HEK293 (cell line): ENCODE data around the gene SLC48A1.

Experiments
- BCL11A ChIP-seq: fragments of 450-650 bp; formaldehyde crosslinking; IDR thresholded peaks from 2 replicates; pipeline ENCODE4 v1.5.1; 2016; ENCODE audit warnings: low read depth, missing biosample characterization, missing genetic modification characterization
- ZNF302 ChIP-seq: fragments of 450-650 bp; formaldehyde crosslinking; IDR thresholded peaks from 2 replicates; pipeline ENCODE4 v1.5.1; 2016; ENCODE audit warnings: missing biosample characterization, missing genetic modification characterization, low read depth
- ZNF423 ChIP-seq: fragments of 450-650 bp; formaldehyde crosslinking; IDR thresholded peaks from 2 replicates; pipeline ENCODE4 v1.5.1; 2016; ENCODE audit warnings: missing biosample characterization, missing genetic modification characterization
- ZNF670 ChIP-seq: fragments of 450-650 bp; formaldehyde crosslinking; IDR thresholded peaks from 2 replicates; pipeline ENCODE4 v1.5.1; 2016; ENCODE audit warnings: missing biosample characterization, missing genetic modification characterization, low read depth
- TF ChIP-seq, protein P1 (sequence below): fragments of 450-650 bp; formaldehyde crosslinking; IDR thresholded peaks from 2 replicates; pipeline ENCODE4 v1.5.1; 2016; ENCODE audit warnings: missing biosample characterization, missing genetic modification characterization
- TF ChIP-seq, protein P2 (sequence below): fragments of 450-650 bp; formaldehyde crosslinking; IDR thresholded peaks from 2 replicates; pipeline ENCODE4 v1.5.1; 2016; ENCODE audit warnings: missing biosample characterization, missing genetic modification characterization, low read depth
- TF ChIP-seq, protein P3 (sequence below): fragments of 450-650 bp; formaldehyde crosslinking; IDR thresholded peaks from 2 replicates; pipeline ENCODE4 v1.5.1; 2016; ENCODE audit warnings: missing biosample characterization, missing genetic modification characterization
- TF ChIP-seq, protein P4 (sequence below): fragments of 450-650 bp; formaldehyde crosslinking; IDR thresholded peaks from 2 replicates; pipeline ENCODE4 v1.5.1; 2017; ENCODE audit warnings: missing biosample characterization, mild to moderate bottlenecking, missing genetic modification characterization, moderate library complexity
- TF ChIP-seq, protein P5 (sequence below): fragments of 450-650 bp; IDR thresholded peaks from 2 replicates; pipeline ENCODE4 v1.5.1; 2018; ENCODE audit warnings: missing biosample characterization, missing genetic modification characterization
- TF ChIP-seq, protein P6 (sequence below): fragments of 450-650 bp; formaldehyde crosslinking; IDR thresholded peaks from 2 replicates; pipeline ENCODE4 v1.5.1; 2016; ENCODE audit warnings: missing biosample characterization, missing genetic modification characterization
- TF ChIP-seq, protein P7 (sequence below): fragments of 450-650 bp; formaldehyde crosslinking; IDR thresholded peaks from 2 replicates; pipeline ENCODE4 v1.5.1; 2016; ENCODE audit warnings: missing biosample characterization, missing genetic modification characterization, low read depth
- TF ChIP-seq, protein P8 (sequence below): fragments of 450-650 bp; formaldehyde crosslinking; IDR thresholded peaks from 2 replicates; pipeline ENCODE4 v1.5.1; 2016; ENCODE audit warnings: missing biosample characterization, missing genetic modification characterization

DNA sequence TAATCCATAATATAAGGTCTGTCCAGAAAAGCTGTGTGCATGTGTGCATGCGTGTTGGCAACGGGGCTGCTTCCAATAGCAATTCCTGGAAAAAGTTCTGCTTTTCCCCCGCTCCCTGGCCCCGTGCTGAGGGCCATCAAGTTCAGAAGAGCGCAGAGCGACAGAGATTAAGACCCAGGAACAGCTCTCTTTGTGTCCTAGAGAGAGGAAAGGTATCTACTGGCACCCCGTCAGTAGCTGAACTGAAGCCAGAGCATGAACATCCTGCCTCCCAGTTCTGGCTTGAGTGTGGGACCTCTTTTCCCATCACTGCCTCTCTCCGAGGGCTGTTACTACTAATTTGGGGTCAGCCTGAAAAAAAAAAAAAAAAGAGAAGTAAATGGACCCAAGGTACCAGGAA, 31.1 kb downstream of the SLC48A1 start:
- TF ChIP-seq, protein P1, sequence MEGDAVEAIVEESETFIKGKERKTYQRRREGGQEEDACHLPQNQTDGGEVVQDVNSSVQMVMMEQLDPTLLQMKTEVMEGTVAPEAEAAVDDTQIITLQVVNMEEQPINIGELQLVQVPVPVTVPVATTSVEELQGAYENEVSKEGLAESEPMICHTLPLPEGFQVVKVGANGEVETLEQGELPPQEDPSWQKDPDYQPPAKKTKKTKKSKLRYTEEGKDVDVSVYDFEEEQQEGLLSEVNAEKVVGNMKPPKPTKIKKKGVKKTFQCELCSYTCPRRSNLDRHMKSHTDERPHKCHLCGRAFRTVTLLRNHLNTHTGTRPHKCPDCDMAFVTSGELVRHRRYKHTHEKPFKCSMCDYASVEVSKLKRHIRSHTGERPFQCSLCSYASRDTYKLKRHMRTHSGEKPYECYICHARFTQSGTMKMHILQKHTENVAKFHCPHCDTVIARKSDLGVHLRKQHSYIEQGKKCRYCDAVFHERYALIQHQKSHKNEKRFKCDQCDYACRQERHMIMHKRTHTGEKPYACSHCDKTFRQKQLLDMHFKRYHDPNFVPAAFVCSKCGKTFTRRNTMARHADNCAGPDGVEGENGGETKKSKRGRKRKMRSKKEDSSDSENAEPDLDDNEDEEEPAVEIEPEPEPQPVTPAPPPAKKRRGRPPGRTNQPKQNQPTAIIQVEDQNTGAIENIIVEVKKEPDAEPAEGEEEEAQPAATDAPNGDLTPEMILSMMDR (tag by site-specific recombination) = no peak
- TF ChIP-seq, protein P2, sequence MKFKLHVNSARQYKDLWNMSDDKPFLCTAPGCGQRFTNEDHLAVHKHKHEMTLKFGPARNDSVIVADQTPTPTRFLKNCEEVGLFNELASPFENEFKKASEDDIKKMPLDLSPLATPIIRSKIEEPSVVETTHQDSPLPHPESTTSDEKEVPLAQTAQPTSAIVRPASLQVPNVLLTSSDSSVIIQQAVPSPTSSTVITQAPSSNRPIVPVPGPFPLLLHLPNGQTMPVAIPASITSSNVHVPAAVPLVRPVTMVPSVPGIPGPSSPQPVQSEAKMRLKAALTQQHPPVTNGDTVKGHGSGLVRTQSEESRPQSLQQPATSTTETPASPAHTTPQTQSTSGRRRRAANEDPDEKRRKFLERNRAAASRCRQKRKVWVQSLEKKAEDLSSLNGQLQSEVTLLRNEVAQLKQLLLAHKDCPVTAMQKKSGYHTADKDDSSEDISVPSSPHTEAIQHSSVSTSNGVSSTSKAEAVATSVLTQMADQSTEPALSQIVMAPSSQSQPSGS = no peak
- no peak for TF ChIP-seq ZNF423 (tag by site-specific recombination)
- TF ChIP-seq, protein P3, sequence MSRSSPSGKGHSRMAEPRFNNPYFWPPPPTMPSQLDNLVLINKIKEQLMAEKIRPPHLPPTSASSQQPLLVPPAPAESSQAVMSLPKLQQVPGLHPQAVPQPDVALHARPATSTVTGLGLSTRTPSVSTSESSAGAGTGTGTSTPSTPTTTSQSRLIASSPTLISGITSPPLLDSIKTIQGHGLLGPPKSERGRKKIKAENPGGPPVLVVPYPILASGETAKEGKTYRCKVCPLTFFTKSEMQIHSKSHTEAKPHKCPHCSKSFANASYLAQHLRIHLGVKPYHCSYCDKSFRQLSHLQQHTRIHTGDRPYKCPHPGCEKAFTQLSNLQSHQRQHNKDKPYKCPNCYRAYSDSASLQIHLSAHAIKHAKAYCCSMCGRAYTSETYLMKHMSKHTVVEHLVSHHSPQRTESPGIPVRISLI (tag by site-specific recombination) = no peak
- TF ChIP-seq, protein P4, sequence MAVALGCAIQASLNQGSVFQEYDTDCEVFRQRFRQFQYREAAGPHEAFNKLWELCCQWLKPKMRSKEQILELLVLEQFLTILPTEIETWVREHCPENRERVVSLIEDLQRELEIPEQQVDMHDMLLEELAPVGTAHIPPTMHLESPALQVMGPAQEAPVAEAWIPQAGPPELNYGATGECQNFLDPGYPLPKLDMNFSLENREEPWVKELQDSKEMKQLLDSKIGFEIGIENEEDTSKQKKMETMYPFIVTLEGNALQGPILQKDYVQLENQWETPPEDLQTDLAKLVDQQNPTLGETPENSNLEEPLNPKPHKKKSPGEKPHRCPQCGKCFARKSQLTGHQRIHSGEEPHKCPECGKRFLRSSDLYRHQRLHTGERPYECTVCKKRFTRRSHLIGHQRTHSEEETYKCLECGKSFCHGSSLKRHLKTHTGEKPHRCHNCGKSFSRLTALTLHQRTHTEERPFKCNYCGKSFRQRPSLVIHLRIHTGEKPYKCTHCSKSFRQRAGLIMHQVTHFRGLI (tag by site-specific recombination) = no peak
- TF ChIP-seq, protein P5, sequence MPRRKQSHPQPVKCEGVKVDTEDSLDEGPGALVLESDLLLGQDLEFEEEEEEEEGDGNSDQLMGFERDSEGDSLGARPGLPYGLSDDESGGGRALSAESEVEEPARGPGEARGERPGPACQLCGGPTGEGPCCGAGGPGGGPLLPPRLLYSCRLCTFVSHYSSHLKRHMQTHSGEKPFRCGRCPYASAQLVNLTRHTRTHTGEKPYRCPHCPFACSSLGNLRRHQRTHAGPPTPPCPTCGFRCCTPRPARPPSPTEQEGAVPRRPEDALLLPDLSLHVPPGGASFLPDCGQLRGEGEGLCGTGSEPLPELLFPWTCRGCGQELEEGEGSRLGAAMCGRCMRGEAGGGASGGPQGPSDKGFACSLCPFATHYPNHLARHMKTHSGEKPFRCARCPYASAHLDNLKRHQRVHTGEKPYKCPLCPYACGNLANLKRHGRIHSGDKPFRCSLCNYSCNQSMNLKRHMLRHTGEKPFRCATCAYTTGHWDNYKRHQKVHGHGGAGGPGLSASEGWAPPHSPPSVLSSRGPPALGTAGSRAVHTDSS (tag by site-specific recombination) = no peak
- TF ChIP-seq ZNF670 = no peak
- TF ChIP-seq BCL11A (tag by site-specific recombination) = no peak
- no peak for TF ChIP-seq ZNF302 (tag by site-specific recombination)
- TF ChIP-seq, protein P6, sequence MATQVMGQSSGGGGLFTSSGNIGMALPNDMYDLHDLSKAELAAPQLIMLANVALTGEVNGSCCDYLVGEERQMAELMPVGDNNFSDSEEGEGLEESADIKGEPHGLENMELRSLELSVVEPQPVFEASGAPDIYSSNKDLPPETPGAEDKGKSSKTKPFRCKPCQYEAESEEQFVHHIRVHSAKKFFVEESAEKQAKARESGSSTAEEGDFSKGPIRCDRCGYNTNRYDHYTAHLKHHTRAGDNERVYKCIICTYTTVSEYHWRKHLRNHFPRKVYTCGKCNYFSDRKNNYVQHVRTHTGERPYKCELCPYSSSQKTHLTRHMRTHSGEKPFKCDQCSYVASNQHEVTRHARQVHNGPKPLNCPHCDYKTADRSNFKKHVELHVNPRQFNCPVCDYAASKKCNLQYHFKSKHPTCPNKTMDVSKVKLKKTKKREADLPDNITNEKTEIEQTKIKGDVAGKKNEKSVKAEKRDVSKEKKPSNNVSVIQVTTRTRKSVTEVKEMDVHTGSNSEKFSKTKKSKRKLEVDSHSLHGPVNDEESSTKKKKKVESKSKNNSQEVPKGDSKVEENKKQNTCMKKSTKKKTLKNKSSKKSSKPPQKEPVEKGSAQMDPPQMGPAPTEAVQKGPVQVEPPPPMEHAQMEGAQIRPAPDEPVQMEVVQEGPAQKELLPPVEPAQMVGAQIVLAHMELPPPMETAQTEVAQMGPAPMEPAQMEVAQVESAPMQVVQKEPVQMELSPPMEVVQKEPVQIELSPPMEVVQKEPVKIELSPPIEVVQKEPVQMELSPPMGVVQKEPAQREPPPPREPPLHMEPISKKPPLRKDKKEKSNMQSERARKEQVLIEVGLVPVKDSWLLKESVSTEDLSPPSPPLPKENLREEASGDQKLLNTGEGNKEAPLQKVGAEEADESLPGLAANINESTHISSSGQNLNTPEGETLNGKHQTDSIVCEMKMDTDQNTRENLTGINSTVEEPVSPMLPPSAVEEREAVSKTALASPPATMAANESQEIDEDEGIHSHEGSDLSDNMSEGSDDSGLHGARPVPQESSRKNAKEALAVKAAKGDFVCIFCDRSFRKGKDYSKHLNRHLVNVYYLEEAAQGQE (tag by site-specific recombination) = no peak
- TF ChIP-seq, protein P7, sequence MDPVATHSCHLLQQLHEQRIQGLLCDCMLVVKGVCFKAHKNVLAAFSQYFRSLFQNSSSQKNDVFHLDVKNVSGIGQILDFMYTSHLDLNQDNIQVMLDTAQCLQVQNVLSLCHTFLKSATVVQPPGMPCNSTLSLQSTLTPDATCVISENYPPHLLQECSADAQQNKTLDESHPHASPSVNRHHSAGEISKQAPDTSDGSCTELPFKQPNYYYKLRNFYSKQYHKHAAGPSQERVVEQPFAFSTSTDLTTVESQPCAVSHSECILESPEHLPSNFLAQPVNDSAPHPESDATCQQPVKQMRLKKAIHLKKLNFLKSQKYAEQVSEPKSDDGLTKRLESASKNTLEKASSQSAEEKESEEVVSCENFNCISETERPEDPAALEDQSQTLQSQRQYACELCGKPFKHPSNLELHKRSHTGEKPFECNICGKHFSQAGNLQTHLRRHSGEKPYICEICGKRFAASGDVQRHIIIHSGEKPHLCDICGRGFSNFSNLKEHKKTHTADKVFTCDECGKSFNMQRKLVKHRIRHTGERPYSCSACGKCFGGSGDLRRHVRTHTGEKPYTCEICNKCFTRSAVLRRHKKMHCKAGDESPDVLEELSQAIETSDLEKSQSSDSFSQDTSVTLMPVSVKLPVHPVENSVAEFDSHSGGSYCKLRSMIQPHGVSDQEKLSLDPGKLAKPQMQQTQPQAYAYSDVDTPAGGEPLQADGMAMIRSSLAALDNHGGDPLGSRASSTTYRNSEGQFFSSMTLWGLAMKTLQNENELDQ = no peak
- TF ChIP-seq, protein P8, sequence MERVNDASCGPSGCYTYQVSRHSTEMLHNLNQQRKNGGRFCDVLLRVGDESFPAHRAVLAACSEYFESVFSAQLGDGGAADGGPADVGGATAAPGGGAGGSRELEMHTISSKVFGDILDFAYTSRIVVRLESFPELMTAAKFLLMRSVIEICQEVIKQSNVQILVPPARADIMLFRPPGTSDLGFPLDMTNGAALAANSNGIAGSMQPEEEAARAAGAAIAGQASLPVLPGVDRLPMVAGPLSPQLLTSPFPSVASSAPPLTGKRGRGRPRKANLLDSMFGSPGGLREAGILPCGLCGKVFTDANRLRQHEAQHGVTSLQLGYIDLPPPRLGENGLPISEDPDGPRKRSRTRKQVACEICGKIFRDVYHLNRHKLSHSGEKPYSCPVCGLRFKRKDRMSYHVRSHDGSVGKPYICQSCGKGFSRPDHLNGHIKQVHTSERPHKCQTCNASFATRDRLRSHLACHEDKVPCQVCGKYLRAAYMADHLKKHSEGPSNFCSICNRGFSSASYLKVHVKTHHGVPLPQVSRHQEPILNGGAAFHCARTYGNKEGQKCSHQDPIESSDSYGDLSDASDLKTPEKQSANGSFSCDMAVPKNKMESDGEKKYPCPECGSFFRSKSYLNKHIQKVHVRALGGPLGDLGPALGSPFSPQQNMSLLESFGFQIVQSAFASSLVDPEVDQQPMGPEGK (tag by site-specific recombination) = no peak
